Muscle of arm (tissue), 12 donors: ENCODE measurements around the gene AMY2B. TPM values are rescaled to one million over a fixed set of nuclear protein-coding genes. Genes with fewer than 3 reads are reported as not detected.
"Not testable (repeated sequence)": the region's sequence is repeated elsewhere in the genome, so short reads cannot be mapped to it uniquely, and the experiment has no call there.

ENCODE experiments used
- DNase-seq: peaks from one replicate; pipeline ENCODE4 v3.0.0-alpha.2; 2013
- polyA plus RNA-seq, 12 donors: library from polyadenylated mRNA; unstranded; fragments of 120-200 nt; gene quantifications; one replicate each; pipeline ENCODE4 v1.2.1, GENCODE V29; 2013; ENCODE audit not compliant: insufficient read length in 12 of 12

AMY2B gene
- polyA plus RNA-seq, 12 donors: 5.1 to 25.1 (median 14.6) TPM; not detected in 1

- no peak for DNase-seq
These were observed 45.0 kb downstream of the AMY2B start for GRCh38 chr1:103616362-103616761.

DNA sequence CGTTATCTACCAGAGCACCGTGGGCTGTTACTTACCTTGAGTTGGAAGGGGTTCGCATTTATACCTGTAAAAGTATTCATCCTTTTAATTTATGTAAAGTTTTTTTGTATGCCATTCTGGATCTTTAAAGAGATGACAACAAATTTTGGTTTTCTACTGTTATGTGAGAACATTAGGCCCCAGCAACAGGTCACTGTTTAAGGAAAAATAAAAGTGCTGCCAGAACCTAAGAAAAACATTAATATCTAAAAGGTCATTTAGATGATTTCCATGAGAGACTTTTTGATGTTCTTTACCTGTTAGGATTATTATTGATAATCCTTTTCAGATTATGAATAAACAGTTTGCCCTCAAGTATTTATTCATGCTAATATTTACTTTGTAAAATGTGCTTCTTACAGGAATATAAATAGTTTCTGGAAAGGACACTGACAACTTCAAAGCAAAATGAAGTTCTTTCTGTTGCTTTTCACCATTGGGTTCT is 45.6 kb downstream of the AMY2B start, which contains the start of gene AMY2A:
AMY2A (plus strand) TSS at position 434 of the 484 bp plus-strand sequence; CDS start at position 448, 14 bp downstream.
- not testable (repeated sequence) for DNase-seq

DNA sequence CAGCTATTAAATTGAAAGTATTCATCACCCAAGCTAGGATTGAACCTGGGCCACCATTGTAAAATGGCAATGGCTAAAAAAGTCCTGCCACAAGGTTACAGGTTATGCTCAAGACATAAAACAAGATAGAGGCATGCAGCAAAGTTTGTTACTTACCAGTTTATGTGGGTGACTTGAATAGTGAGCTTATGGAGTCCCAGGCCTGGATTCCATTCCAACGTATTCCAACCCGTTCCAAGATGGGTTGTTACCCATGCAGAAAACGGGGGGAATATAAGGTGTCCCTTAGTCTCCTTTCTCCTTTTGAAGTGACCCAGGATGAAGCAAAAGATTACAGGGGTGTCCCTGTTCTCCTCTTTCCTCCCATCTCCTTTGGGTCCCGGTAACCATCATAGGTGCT is 56.0 kb downstream of the AMY2B start:
- DNase-seq: not testable (repeated sequence)

Other genes with a start within 250 kb of the AMY2B start
- gene RNPC3, start 45.9 kb upstream of the AMY2B start, polyA plus RNA-seq: 10 to 100 TPM in 11 of 12 donors, not detected in 1; 12.0 to 79.2 (median 28.0) TPM
- gene AMY2A, start 45.8 kb downstream of the AMY2B start, polyA plus RNA-seq: under 1 TPM in 1 of 12 donors, not detected in 11; 0.22 TPM
- under 1 TPM in 2 of 12 donors, not detected in 10; 0.33 to 0.47 TPM for gene AMY1A, start 84.2 kb downstream of the AMY2B start, polyA plus RNA-seq
- gene AMY1B, start 124.6 kb downstream of the AMY2B start, polyA plus RNA-seq: under 1 TPM in 2 of 12 donors, not detected in 10; 0.33 to 0.47 TPM
- under 1 TPM in 1 of 12 donors, not detected in 11; 0.11 TPM for gene AMY1C, start 178.3 kb downstream of the AMY2B start, polyA plus RNA-seq